AG04449 (cell line): ENCODE measurements around the gene KLK1.

Experiments used
- CTCF ChIA-PET: fragments of 350-600 bp; formaldehyde crosslinking; extraction: SDS; loops from one replicate; lab custom pipeline; 2021; ENCODE audit warnings: antibody characterized with exemption; lab: Yijun Ruan, JAX
- POLR2A ChIA-PET: fragments of 400-600, 350-600 bp; formaldehyde crosslinking; extraction: SDS; loops from one replicate; lab custom pipeline; 2020; ENCODE audit warnings: antibody characterized with exemption, inconsistent platforms; lab: Yijun Ruan, JAX
- DNase-seq: peaks from one replicate; pipeline ENCODE4 v3.0.0-alpha.2; 2010; ENCODE audit warnings: low read depth, low spot score
- H3K4me3 ChIP-seq: 2 replicates; pipeline ENCODE4 v1.5.1; 2011; ENCODE audit warnings: low read depth, mild to moderate bottlenecking, control low read depth, low read length
- TF ChIP-seq, protein P1 (sequence below): IDR thresholded peaks from one replicate; pipeline ENCODE4 v1.5.1; 2011; ENCODE audit warnings: mild to moderate bottlenecking, moderate library complexity, low read length, control low read depth, inconsistent platforms; ENCODE audit not compliant: insufficient read depth; ENCODE audit errors: missing control alignments

KLK1 gene

DNA sequence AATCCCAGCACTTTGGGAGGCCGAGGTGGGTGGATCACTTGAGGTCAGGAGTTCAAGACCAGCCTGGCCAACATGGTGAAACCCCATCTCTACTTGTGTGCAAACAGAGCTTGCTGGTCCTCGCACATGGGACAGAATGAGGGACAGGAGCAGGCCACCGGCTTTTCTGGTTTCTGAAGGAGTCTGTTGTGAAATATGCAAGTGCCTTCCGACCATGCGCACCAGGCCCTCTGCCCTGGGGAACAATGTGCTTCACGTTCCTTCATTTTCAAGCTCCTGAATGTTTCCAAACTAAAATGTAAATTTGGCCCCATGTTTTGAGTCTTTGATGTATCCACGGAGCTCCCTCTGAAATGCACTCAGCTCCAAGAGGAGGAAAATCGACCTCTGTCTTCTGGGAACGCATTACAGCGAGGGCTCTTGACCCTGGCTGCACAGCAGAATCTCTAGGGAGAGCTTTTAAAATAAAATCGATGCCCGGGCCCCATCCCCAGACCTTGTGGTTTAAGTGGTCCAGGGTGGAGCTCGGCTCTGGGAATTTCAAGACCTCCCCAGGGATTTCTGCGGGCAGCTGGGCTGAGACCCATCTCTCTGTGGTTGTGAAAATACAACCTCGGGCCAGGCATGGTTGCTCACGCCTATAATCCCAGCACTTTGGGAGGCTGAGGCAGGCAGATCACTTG lies 42.7 kb downstream of the KLK1 start:
- TF ChIP-seq, protein P1, sequence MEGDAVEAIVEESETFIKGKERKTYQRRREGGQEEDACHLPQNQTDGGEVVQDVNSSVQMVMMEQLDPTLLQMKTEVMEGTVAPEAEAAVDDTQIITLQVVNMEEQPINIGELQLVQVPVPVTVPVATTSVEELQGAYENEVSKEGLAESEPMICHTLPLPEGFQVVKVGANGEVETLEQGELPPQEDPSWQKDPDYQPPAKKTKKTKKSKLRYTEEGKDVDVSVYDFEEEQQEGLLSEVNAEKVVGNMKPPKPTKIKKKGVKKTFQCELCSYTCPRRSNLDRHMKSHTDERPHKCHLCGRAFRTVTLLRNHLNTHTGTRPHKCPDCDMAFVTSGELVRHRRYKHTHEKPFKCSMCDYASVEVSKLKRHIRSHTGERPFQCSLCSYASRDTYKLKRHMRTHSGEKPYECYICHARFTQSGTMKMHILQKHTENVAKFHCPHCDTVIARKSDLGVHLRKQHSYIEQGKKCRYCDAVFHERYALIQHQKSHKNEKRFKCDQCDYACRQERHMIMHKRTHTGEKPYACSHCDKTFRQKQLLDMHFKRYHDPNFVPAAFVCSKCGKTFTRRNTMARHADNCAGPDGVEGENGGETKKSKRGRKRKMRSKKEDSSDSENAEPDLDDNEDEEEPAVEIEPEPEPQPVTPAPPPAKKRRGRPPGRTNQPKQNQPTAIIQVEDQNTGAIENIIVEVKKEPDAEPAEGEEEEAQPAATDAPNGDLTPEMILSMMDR = no peak
- no peak for DNase-seq
- no peak overlapping the region for H3K4me3 ChIP-seq
- ChIA-PET CTCF (interaction anchor here (0.8 to 9.9 kb wide), 10 partner anchors 14 to 423 kb away, joined by 3 to 148 read pairs (median 12); no protein-coding TSS in a partner anchor), POLR2A (no interaction called here)

DNA sequence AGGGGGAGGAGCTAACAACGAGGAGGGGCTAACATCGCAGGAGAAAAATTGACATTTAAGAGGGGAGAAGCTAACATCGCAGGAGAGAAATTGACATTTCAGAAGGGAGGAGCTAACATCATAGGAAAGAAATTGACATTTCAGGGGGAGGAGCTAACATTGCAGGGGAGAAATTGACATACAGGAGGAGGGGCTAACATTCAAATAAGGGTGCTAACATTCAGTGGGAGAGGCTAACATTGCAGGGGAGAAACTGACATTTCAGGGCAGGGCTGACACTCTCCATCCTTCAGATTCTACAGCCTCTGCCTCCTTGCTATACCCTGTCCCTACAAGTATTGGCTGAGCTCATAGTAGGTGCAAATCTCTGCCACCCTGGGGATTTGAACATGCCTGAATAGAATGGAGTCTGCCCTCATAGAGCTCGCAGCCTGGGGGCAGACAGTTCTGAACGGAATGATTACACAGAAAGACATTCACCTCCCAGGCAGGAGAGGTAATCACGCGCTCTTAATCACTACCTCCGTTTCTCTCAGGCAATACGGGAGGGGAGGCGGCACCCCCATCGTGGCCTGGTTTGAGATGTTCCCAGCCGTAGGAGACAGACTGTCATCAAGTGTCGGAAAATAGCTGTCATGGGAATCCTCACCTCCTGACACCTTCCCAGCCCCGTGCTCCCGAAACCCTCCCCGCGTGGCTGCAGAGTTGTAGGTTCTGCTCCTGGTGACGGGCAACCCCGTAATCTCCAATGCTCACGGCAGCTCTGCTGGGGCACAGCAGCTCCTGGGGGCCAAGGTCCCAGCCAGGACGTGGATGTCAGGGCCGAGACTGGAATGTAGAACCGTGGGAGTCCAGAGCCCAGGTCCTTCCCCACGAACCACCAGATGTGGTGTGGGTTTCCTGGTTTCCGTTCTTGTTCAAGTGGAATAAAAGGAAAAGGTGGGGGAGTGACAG lies 43.8 kb downstream of the KLK1 start:
- CTCF ChIA-PET = interaction anchor here (1.2 to 9.9 kb wide), 9 partner anchors 14 to 422 kb away, joined by 3 to 148 read pairs (median 7); partner anchors contain the start of gene CLEC11A
- POLR2A ChIA-PET = no interaction called here
- no peak overlapping the region for H3K4me3 ChIP-seq
- DNase-seq = no peak
- TF ChIP-seq, protein P1 = no peak

DNA sequence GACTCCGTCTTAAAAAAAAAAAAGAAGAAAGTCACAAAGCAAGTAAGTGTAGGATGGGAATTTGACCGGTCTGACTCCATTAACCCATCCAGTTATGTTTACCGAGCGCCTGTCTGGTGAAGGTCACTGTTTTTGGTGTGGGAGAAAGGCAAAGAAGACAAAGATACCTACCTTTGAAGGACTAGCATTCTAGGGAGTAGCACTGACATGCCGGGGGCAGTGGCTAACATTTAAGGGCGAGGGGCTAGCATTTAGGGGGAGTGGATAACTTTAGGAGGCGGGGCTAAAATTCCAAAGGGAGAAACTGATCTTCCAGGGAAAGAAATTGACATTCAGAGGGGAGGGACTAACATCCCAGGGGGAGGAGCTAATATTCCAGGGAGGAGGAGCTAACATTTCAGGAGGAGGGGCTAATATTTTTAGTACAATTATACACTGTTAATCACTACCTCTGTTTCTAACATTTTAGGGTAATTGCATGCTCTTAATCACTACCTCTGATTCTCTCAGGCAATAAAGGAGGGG lies 44.6 kb downstream of the KLK1 start:
- TF ChIP-seq, protein P1 = no peak
- ChIA-PET CTCF (interaction anchor here (1.0 to 9.9 kb wide), 11 partner anchors 15 to 421 kb away, joined by 3 to 148 read pairs (median 6); partner anchors contain the start of gene CLEC11A), POLR2A (no interaction called here)

DNA sequence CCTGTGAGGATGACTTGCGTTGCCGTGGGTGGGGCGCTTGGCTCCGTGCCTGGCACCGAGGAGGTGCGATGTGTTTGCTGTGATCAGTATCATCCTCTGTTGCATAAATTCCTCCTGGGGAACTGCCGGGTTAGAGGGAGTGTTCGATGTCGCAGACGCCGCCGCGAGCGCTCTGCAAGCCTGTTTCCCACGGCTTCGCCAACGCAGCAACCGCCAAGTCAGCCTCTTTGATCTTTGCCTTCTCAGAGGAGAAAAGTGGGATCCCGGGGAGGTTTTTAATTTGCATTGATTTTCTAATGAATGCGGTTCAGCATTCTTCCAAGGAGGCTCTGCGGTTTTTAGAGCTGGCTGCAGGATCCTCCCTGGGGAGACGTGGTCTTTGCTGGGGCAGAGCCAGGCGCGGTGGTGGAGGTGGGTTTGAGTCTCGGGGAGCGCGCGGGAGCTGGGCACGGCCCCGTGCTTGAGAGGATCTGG lies 45.7 kb downstream of the KLK1 start:
- ChIA-PET POLR2A (no interaction called here), CTCF (interaction anchor here (0.7 to 9.9 kb wide), 6 partner anchors 28 to 241 kb away, joined by 3 to 148 read pairs (median 4); no protein-coding TSS in a partner anchor)
- H3K4me3 ChIP-seq = no peak overlapping the region
- TF ChIP-seq, protein P1 = no peak
- DNase-seq = no peak

More for the DNA sequence above, 44.6 kb downstream of the KLK1 start:
- no peak for DNase-seq
- no peak overlapping the region for H3K4me3 ChIP-seq

DNA sequence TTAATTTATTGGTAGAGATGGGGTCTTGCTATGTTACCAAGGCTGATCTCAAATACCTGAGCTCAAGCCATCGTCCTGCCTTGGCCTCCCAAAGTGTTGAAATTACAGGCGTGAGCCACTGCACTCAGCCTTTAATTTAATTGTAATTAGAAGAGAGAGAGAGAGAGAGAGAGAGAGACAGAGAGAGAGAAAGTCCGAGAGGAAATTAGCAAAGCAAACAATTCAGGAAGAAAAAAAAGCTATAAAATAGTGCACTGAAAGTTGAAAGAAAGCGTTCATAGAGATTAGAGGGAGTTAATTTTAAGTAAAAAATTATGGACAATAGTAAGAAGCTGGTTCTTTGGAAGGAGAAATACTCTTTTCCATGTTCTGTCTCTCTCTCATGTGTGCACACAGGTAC lies 46.3 kb downstream of the KLK1 start:
- DNase-seq = no peak
- TF ChIP-seq, protein P1 = no peak
- POLR2A ChIA-PET = no interaction called here
- CTCF ChIA-PET = interaction anchor here (0.7 to 9.9 kb wide), 5 partner anchors 27 to 240 kb away, joined by 3 to 148 read pairs (median 6); no protein-coding TSS in a partner anchor
- H3K4me3 ChIP-seq = no peak overlapping the region
